CD4-positive, alpha-beta T cell (primary cell): ENCODE data around the gene TPP1. TPM values are rescaled to one million over a fixed set of nuclear protein-coding genes. Genes with fewer than 3 reads are reported as not detected.
A peak's percentile ranks its signal among the peaks of the same experiment; 100 is the strongest.

ENCODE experiments used
- ATAC-seq: fragments of 200-7000 bp; cut with Tn5 transposase; one replicate; pipeline ENCODE4 v1.10.0; 2022; ENCODE audit warnings: mild to moderate bottlenecking; ENCODE audit not compliant: poor library complexity
- CTCF ChIA-PET: fragments of 350-600 bp; sonication (Branson Sonifier 250); formaldehyde crosslinking; loops from one replicate; lab custom pipeline; 2021; ENCODE audit warnings: antibody characterized with exemption, inconsistent platforms; lab: Charles Lee
- POLR2A ChIA-PET: fragments of 350-600 bp; sonication (Branson Sonifier 250); formaldehyde crosslinking; loops from one replicate; lab custom pipeline; 2021; ENCODE audit warnings: antibody characterized with exemption, inconsistent platforms; lab: Charles Lee
- DNase-seq, 14 experiments: peaks; one replicate each; pipeline ENCODE4 v3.0.0-alpha.2; 2013 to 2020; ENCODE audit warnings: mixed read lengths in 2 of 14
- H3K27ac ChIP-seq, 2 donors: one replicate each; pipeline versions ENCODE4 v1.5.1 to v1.7.0; 2013; ENCODE audit warnings: low read length in 2 of 2, low read depth in 1 of 2, mild to moderate bottlenecking in 1 of 2
- H3K27me3 ChIP-seq, 2 experiments: 1 replicate in 1 of 2; 2 replicates in 1 of 2; pipeline versions ENCODE4 v1.6.1 to v1.7.0; 2013; ENCODE audit warnings: low read length in 2 of 2, control low read depth in 1 of 2, mild to moderate bottlenecking in 1 of 2, moderate library complexity in 1 of 2; ENCODE audit not compliant: insufficient read depth in 2 of 2, control insufficient read depth in 1 of 2
- H3K36me3 ChIP-seq: one replicate; pipeline ENCODE4 v1.6.1; 2013; ENCODE audit warnings: low read length, control low read depth; ENCODE audit not compliant: insufficient read depth
- H3K4me1 ChIP-seq: one replicate; pipeline ENCODE4 v1.6.1; 2013; ENCODE audit warnings: low read length, control low read depth; ENCODE audit not compliant: insufficient read depth
- H3K4me3 ChIP-seq: one replicate; pipeline ENCODE4 v1.5.1; 2013; ENCODE audit warnings: mild to moderate bottlenecking, low read length, moderate library complexity
- H3K9me3 ChIP-seq, 2 experiments: 1 replicate in 1 of 2; 2 replicates in 1 of 2; pipeline versions ENCODE4 v1.6.1 to v1.7.0; 2013; ENCODE audit warnings: low read length in 2 of 2, mild to moderate bottlenecking in 2 of 2, control low read depth in 1 of 2, moderate library complexity in 1 of 2; ENCODE audit not compliant: control insufficient read depth in 1 of 2, insufficient read depth in 1 of 2
- H3K27ac Mint-ChIP-seq: one replicate; pipeline ENCODE4 v1.8.0; 2020; ENCODE audit warnings: mixed read lengths
- H3K27me3 Mint-ChIP-seq: one replicate; pipeline ENCODE4 v1.8.0; 2021; ENCODE audit warnings: mixed read lengths
- H3K36me3 Mint-ChIP-seq: one replicate; pipeline ENCODE4 v1.8.0; 2021; ENCODE audit warnings: low read depth, mixed read lengths
- H3K4me1 Mint-ChIP-seq: one replicate; pipeline ENCODE4 v1.8.0; 2021; ENCODE audit warnings: low read depth, mixed read lengths
- H3K4me3 Mint-ChIP-seq: one replicate; pipeline ENCODE4 v1.8.0; 2020; ENCODE audit warnings: mild to moderate bottlenecking, mixed read lengths
- H3K9me3 Mint-ChIP-seq: one replicate; pipeline ENCODE4 v1.8.0; 2020; ENCODE audit warnings: mixed read lengths
- CTCF ChIP-seq: fragments of 200-600 bp; IDR thresholded peaks from one replicate; pipeline ENCODE4 v1.8.0; 2022; ENCODE audit warnings: antibody characterized with exemption, mild to moderate bottlenecking
- intact Hi-C, 2 experiments: fragments of 100-400 bp; cut with DNase I in 1 of 2; cut with micrococcal nuclease in 1 of 2; formaldehyde crosslinking; loops; one replicate each; pipeline versions ENCODE4 v1.15.1 to v1.9.0; 2023 to 2025; cut with DNase I, micrococcal nuclease
- total RNA-seq, 174 experiments: library from RNA in 2 of 174; stranded (reverse) in 2 of 174; gene quantifications; one replicate each; pipeline ENCODE4 v1.2.3 and lab custom pipeline; 2021 to 2026

Gene TPP1
- total RNA-seq, 2 experiments from 2014 or later, result 29.7 to 34.4 TPM

- POLR2A ChIA-PET, result interaction anchor here (1.2 to 2.7 kb wide), 5 partner anchors 9 to 62 kb away, joined by 4 to 17 read pairs (median 9); partner anchors contain the start of genes MRPL17 and TPP1
- ATAC-seq (no peak), DNase-seq (peak in 1 of 14 experiments; percentile 18)
- intact Hi-C loops, result loop anchor here in 1 of 2 experiments (1.0 kb wide), 1 partner anchor 62 kb away; no protein-coding TSS in a partner anchor
- CTCF ChIA-PET, result interaction anchor here (1.2 to 3.4 kb wide), 6 partner anchors 8 to 62 kb away, joined by 3 to 17 read pairs (median 7); partner anchors contain the start of genes MRPL17 and TPP1
- Histone ChIP-seq H3K9me3 (no peaks in the 10 kb centered on the region), H3K27me3 (no peaks in the 10 kb centered on the region), H3K36me3 (no peaks in the 10 kb centered on the region), H3K4me3 (no peak overlapping the region), H3K27ac (no peak overlapping the region), H3K4me1 (peaks cover 21% of the 10 kb centered on the region)
- Mint-ChIP-seq H3K9me3 (no peaks in the 10 kb centered on the region), H3K27ac (peak overlapping the region; percentile 34), H3K4me1 (peaks cover 39% of the 10 kb centered on the region), H3K36me3 (no peaks in the 10 kb centered on the region), H3K27me3 (no peaks in the 10 kb centered on the region), H3K4me3 (no peak overlapping the region)
- TF ChIP-seq CTCF, result no peak
Observed at GRCh38 chr11:6666302-6667183, 47.3 kb upstream of the TPP1 start.

DNA sequence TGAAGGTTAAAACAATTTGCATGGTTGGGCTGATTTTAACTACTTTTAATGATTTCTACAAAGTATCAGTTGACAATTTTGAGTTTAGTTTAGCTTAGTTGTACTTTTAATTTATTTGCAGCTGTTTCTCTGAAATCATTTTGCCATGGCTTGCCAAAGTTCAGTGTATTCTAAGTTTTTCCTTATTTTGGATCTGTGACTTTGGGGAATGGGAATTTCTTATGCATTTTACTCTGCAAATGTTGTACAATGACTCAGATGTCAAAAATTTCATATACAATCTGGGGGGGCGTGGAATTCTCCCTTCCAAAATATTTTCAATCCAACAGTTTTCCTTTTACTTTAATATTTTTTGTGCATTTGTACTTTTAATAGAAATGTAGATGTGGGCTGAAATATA is 45.3 kb upstream of the TPP1 start:
- Histone ChIP-seq H3K27me3 (no peaks in the 10 kb centered on the region), H3K9me3 (no peaks in the 10 kb centered on the region), H3K36me3 (no peaks in the 10 kb centered on the region), H3K4me3 (no peak overlapping the region), H3K4me1 (peaks cover 10% of the 10 kb centered on the region), H3K27ac (no peak overlapping the region)
- DNase-seq (no peak), ATAC-seq (no peak)
- H3K9me3 Mint-ChIP-seq, result no peaks in the 10 kb centered on the region
- no peak overlapping the region for H3K27ac Mint-ChIP-seq
- intact Hi-C loops, result no loop called here
- peaks cover 19% of the 10 kb centered on the region for H3K4me1 Mint-ChIP-seq
- no peaks in the 10 kb centered on the region for H3K36me3 Mint-ChIP-seq
- CTCF ChIA-PET, result no interaction called here
- H3K27me3 Mint-ChIP-seq, result no peaks in the 10 kb centered on the region
- H3K4me3 Mint-ChIP-seq, result no peak overlapping the region
- POLR2A ChIA-PET, result interaction anchor here (1.6 kb wide), 1 partner anchor 61 kb away, joined by 3 read pairs; the partner anchor contains the start of gene ILK
- no peak for TF ChIP-seq CTCF

DNA sequence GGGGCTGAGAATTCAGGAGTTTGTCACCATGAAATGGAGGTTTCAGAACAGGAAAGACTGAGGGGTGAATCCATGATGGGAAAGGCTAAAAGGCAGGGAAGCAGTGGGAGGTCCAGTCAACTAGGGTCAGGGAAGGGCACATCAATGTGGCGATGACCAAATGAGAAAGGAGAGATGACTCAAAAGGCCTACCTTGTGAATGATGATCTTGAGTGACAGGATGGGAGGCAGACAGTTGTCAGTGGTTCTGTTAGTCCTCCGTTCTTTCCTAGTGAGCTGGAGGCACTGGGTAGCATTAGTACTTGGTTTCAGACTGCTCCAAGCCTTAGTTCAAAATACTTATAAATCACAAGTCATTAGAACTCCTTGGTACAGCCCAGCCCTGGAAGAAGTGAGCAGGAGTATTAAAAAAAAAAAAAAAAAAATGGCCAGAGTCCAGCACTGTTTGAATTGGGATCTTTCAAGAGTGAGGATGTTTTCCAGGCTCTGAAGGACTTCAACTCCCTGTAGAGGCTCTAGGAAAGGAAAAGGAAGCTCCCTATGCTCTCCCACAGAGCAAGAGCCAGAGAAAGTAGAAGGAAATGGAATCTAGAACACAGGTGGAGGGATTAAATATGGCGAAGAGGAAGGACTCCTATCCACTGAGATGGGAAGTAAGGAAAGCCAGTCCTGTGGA is 44.7 kb upstream of the TPP1 start:
- Mint-ChIP-seq H3K4me3 (no peak overlapping the region), H3K27me3 (no peaks in the 10 kb centered on the region), H3K27ac (peak overlapping the region; percentile 8), H3K9me3 (no peaks in the 10 kb centered on the region), H3K36me3 (no peaks in the 10 kb centered on the region), H3K4me1 (peaks cover 19% of the 10 kb centered on the region)
- POLR2A ChIA-PET, result interaction anchor here (1.6 kb wide), 1 partner anchor 60 kb away, joined by 3 read pairs; the partner anchor contains the start of gene ILK
- ATAC-seq (no peak), DNase-seq (no peak)
- intact Hi-C loops, result no loop called here
- Histone ChIP-seq H3K27ac (no peak overlapping the region), H3K4me1 (peaks cover 10% of the 10 kb centered on the region), H3K27me3 (no peaks in the 10 kb centered on the region), H3K9me3 (no peaks in the 10 kb centered on the region), H3K4me3 (no peak overlapping the region), H3K36me3 (no peaks in the 10 kb centered on the region)
- CTCF ChIA-PET, result interaction anchor here (1.5 kb wide), 1 partner anchor 19 kb away, joined by 3 read pairs; the partner anchor contains the start of gene MRPL17
- no peak for TF ChIP-seq CTCF
